Measurements from ENCODE around the gene HDAC9. TPM values are rescaled to one million over a fixed set of nuclear protein-coding genes. Genes with fewer than 3 reads are reported as not detected.

Gene HDAC9
- total RNA-seq, 1 donor from 2014 or later = 0.79 TPM

GRCh38 chr7:18553605-18554003 lies 58.1 kb downstream of the HDAC9 start:
- DNase-seq (ENCODE audit: low read depth in 2 of 2) = no peak

GRCh38 chr7:18555120-18555519 lies 59.6 kb downstream of the HDAC9 start:
- no peak for DNase-seq (ENCODE audit: low read depth in 2 of 2)

DNA sequence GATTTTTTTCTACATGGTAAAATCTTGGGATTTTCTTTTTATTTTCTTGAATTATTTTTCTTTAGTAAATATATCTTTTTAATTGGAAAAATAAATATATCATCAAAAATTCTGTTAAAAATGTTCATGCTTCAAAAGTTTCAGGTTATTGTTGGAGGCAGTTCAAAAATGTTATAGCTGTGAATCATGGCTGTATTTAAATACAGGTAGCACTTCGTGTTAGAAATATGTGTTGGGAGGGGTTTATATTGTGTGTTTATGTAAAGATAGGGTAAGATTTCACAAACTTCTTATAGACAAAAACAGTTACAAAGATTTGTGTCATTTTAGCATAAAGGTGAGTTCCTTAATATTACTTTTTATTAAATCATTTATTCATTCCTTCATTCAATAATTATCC lies 60.4 kb downstream of the HDAC9 start:
- no peak for DNase-seq (ENCODE audit: low read depth in 2 of 2)

DNA sequence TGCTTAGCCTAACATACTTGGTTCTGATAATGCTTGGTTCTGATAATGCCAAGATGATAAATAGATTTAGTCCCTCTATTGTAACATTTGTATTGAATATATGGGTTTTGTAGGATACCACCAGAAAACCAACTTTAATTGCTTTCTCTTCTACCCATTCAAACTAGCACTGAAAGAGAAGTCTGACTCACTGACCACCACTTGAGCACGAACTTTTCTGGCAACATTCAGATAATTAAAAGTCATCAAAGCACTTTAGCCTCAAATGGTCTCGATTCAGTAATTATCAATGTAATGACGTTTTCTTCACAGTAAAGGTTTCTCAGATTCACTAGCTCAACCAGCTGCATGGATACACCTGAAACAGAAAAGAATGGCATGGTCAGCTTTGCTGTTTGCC lies 63.0 kb downstream of the HDAC9 start:
- DNase-seq (ENCODE audit: low read depth in 2 of 2) = no peak

DNA sequence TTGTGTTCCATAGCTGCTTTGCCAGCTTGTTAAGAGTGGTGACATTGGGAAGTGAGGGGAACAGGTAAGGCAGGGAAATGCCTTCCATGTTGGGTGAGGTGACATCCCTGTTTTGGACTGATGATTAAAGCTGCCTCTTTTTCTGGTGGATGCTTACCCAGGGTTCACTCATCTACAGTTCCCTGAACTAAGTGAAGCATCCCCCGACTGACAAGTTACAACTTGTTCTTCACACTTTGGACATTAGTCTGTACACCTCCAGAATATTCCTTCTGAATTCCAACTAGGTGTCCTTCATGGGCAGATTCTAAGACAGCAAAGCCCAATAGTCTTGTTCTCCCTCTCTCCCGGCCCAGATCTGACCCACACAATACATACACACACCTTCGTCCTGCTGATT lies 63.4 kb downstream of the HDAC9 start:
- no peak for DNase-seq (ENCODE audit: low read depth in 2 of 2)

DNA sequence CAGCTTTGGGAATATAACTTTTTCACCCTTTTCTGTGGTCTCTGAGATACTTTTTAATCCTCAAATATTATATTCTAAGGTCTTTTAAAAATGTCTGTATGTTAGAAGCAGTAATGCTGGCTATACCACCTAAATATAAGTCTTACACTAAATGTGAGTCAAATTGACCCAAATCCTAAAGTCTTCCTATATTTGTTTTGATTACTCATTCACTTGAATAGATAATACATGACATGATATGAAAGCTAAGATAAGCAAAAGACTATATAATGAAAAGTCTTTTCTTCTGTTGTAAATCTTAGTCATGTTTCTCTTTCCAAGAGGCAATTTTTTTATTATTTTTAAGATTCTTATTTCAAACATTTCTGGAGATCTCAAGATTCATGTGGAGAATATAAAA lies 64.2 kb downstream of the HDAC9 start:
- DNase-seq (ENCODE audit: low read depth in 2 of 2) = no peak

DNA sequence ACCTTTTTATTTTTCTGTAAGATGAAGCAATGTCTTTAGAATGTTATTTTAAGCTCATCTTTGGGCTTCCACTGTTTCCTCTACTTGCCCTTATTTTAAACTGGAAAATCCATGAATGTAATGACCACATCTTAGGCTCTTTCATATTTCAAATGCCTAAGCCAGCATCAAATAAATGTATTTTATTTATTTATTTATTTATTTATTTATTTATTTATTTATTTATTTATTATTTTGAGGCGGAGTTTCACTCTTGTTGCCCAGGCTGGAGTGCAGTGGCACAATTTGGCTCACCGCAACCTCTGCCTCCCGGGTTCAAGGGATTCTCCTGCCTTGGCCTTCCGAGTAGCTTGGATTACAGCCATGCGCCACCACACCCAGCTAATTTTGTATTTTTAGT lies 69.2 kb downstream of the HDAC9 start:
- no peak for DNase-seq (ENCODE audit: low read depth in 2 of 2)

DNA sequence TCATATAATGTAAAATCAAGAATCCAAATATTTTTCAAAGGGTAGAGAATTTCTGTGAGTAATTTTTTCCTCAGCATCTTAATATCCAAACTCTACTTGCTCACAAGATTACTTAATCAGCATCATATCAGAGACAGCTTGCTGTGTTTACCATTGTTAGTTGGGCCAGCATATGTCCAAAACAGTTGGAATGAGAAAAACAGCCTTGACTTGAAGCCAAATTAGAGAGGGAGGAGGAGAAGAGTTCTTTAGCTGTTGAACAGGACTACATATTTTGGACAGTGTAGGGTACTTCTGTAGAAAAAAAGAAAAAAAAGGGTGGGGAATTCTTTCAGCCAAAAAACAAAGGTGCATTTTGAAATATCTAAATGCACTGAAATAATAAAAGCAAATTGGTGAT lies 69.8 kb downstream of the HDAC9 start:
- no peak for DNase-seq (ENCODE audit: low read depth in 2 of 2)

DNA sequence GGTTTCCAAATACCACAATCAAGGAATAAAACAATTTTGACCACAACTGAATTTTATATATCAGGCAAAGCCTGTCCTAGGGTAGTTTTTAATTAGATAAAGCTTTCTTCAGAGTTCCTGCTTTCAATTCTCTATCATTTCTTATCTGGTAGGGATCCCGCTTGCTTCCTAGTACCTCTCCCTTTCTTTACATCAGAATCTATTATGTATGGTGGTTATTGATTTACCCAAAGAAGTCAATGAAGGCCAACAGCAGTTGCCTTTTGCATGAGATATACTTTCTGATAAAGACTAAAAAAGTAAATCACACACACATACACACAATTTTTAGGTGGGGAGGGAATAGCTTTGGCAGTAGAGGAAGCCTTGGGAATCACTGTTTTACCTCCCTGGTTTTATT lies 70.7 kb downstream of the HDAC9 start:
- no peak for DNase-seq (ENCODE audit: low read depth in 2 of 2)

DNA sequence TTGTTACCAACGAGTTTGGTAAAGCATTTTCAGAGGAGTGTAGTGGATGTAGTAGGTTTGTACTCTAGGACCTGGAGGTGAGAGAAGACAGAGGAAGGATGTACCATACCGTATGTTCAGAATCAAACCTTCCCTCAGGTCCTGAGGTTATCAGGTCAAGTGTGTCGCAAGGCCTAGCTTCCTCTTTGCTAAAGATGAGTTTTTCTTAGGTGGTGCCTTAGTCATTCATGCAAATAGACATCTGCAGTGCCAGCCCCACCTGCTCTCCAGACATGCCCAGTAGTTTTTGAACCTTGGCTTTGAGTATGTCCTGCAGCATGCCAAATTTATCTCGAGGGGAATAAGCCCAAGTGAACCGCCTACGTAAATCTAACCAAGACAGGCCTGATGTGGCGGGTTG lies 71.3 kb downstream of the HDAC9 start:
- no peak for DNase-seq (ENCODE audit: low read depth in 2 of 2)

DNA sequence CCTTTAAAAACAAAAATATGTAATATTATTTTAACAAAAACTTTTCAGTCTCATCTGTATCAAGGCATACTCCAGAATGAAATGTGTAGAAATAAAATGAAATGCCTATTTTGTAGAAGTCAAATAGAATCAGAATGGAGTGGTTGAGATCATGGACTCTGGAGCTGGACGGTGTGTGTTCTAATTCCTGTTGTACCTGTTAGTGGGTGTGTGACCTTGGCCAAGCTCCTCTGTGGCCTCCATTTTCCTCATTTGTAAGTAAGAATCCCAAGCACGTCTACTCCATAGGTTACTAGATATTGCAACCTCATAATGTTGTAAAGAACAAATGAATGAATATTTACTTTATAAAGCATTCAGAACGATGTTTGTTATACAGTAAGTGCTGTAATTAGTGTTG lies 74.9 kb downstream of the HDAC9 start:
- DNase-seq (ENCODE audit: low read depth in 2 of 2) = peak in 1 of 2 donors; percentile 5

DNA sequence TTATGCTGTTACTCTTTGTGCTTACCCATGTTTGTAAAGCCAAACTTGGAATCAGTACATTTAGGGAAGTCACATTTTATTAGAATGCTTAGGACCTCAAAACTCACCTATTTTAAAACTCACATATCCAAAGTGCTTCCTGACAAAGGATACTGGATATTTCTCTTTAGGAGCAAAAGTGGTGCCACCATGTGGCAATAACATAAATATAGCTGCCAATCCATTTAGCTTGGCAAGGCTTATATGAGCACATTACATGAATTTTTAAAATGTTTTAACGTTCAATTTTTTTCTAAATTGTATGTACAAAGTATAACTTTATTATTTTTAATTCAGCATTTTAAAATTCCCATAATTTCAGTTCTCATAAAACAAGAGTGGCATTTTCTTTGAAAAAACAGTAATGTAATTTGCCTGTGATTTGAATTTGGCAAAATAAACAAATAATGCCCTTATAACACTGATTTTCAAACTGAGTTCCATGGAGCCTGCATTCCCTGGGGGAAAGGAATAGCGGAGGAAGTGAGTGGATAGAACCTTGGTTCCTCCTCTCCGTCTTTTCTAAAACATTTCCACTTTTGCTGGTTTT lies 75.4 kb downstream of the HDAC9 start:
- DNase-seq (ENCODE audit: low read depth in 2 of 2) = peak; percentile 60 to 83

DNA sequence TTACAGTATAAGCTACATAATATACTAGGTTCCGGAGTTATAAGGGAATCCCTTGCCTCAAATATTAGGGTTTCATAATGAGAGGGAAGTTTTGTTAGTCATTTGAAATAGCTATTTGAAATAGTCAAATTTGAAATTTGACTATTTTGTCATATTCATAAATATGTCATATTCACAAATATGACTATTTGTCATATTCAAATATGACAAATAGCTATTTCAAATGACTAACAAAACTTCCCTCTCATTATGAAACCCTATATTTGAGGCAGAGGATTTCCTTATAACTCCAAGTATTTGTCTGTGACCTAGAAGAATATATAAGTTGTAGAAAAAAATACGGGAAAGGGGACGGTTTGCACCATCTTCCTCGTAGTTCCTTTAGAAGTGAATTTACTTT lies 76.6 kb downstream of the HDAC9 start:
- DNase-seq (ENCODE audit: low read depth in 2 of 2) = no peak

DNA sequence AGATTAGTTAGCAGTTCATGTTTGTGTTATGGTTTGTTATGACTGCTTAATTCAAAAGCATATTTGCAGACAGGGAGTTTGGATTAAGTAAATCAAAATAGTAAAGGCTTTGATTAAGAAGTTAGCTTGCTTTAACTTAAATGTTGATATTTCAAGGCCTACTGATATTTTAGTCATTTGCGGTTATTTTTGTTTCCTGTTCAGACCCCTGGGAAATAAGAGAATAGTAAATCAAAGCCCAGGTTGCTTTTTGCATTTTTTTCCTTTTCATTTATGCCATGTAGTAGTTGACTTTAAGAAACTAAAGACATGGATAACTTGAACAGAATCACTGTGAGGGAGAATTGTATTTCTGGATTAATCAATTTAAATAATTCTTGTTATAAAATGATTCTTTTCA lies 77.3 kb downstream of the HDAC9 start:
- DNase-seq (ENCODE audit: low read depth in 2 of 2) = no peak

GRCh38 chr7:18573410-18574234 lies 78.1 kb downstream of the HDAC9 start:
- no peak for DNase-seq (ENCODE audit: low read depth in 2 of 2)

GRCh38 chr7:18574235-18574540 lies 78.6 kb downstream of the HDAC9 start:
- DNase-seq (ENCODE audit: low read depth in 2 of 2) = no peak

- DNase-seq (ENCODE audit: low read depth in 2 of 2) = no peak
These were observed 79.1 kb downstream of the HDAC9 start for GRCh38 chr7:18574676-18575075.

DNA sequence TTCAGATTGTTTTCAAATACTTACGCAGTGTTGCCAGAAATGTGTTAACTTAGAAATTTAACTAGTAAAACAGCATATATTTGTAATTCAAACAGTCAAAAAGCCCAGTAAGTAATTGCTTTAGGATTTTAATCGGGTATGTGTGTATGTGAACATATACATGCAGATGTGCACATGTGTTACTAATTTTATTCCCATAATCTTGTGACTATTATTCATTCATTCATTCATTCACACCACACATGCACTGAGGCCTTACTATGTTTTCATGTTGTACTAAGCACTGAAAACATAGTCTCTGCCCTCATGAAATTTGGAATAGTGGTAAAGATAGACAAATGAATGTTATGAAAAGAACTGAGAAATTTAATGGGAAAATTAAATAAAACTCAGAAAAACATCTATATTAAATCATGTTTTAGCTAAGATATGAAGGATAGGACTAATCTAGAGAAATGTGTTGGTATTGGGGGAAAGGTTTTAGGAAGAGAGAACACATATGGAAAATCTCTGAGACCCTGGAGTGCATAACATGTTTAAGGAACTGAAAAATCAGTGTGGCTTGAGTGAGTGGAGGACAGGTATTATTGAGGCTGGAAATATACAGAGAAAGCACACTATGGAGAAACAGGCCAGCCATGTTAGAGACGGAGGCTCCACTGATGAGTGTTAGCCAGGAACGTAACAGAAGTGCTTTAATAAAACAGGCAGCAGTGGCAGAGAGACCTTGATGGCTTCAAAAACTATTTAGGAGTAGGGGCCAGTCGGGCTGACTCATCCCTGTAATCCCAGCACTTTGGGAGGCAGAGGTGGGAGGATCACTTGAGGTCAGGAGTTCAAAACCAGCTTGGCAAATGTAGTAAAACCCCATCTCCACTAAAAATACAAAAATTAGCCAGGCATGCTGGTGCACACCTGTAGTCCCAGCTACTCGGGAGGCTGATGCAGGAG lies 80.3 kb downstream of the HDAC9 start:
- DNase-seq (ENCODE audit: low read depth in 2 of 2) = no peak

DNA sequence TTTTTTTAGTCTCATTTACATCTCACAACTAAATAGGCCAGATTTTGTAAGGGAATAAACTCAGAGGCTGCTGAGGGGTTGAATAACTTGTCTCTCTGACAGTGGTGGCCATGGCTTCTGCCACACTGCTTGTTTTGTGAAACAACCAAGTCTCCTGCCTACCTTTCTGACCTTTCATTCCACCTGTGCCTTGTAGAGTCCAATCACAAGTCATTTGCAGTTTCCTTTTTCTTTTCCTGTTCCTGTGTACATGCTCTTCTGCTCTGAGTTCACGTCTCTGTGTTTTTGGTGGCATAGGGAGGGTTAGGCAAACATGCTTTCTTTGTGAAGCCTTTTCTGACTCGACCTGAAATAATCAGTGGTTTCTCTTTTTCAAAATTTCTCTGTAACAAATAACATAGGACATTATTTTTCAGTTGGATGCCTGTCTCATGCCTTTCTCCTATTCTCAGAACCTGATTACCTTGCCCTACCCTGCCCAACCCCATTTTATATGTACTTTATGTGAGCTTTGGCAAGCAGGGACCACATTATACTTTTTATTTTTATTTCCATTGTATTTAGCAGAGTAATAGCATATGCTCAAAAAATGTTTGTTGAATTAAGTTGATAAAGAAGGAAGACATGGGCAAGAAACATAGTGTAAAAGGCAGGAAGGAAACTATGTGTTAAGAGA lies 81.7 kb downstream of the HDAC9 start:
- peak in 1 of 2 donors; percentile 21 for DNase-seq (ENCODE audit: low read depth in 2 of 2)

DNA sequence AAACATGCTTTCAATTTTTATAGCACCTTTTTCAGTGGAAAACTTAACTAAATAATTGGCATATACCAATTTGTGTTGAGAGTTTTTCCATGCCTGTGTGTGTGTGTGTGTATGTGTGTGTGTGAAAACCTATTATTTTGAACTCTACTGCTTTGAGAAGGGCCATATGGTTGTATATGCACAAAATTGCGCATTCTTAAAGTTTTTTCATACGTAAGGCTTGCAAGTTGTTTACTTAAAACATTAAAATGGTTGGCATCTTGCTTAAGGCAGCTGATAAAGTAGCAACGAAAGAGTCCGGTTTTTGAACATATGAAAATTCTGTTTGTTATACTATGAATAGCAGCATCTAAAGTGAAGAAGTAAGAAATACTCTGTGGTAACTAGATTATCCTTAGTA lies 84.1 kb downstream of the HDAC9 start:
- no peak for DNase-seq (ENCODE audit: low read depth in 2 of 2)

GRCh38 chr7:18580950-18581349 lies 85.4 kb downstream of the HDAC9 start:
- no peak for DNase-seq (ENCODE audit: low read depth in 2 of 2)

DNA sequence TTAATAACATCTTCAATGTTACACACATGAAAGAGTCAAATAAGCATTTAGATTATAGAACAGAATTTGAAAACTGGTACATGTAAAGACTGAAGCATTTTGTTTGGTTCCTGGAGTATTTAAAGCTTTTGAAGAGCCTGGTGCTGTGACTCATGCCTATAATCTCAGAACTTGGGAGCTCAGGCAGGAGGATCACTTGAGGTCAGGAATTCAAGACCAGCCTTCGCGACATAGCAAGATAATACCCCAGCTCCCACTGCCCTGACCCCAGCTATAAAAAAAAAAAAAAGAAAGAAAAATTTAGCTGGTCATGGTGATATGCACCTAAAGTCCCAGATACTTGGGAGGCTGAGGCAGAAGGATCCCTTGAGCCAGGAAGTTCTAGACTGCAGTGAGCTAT lies 87.8 kb downstream of the HDAC9 start:
- DNase-seq (ENCODE audit: low read depth in 2 of 2) = no peak

All from lung microvascular endothelial cell (primary cell).